GM18498 (cell line): ENCODE measurements around the gene TEDC2.
A peak's percentile ranks its signal among the peaks of the same experiment; 100 is the strongest.

Experiments used
- ATAC-seq: cut with Tn5 transposase; IDR thresholded peaks from one replicate; pipeline ENCODE4 v1.9.1; 2021; ENCODE audit warnings: mild to moderate bottlenecking, moderate library complexity; ENCODE audit not compliant: unreplicated experiment

Gene TEDC2

DNA sequence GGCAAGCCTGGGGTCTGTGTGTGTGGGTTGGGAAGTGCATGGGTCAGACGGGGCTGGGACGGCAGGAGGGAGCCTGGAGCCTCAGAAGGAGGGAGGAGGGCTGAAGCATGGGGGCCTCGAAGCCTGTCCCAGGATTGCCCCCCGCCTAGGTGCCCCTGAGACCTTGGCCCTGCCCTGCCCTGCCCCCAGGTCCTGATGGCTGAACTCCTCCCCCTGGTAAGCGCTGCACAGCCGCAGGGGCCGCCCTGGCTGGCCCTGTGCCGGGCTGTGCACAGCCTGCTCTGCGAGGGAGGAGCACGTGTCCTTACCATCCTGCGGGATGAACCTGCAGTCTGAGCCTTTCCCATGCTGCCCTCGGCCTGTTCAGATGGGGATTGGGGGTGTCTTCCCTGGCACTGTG, 4.4 kb downstream of the TEDC2 start:
- no peak for ATAC-seq

DNA sequence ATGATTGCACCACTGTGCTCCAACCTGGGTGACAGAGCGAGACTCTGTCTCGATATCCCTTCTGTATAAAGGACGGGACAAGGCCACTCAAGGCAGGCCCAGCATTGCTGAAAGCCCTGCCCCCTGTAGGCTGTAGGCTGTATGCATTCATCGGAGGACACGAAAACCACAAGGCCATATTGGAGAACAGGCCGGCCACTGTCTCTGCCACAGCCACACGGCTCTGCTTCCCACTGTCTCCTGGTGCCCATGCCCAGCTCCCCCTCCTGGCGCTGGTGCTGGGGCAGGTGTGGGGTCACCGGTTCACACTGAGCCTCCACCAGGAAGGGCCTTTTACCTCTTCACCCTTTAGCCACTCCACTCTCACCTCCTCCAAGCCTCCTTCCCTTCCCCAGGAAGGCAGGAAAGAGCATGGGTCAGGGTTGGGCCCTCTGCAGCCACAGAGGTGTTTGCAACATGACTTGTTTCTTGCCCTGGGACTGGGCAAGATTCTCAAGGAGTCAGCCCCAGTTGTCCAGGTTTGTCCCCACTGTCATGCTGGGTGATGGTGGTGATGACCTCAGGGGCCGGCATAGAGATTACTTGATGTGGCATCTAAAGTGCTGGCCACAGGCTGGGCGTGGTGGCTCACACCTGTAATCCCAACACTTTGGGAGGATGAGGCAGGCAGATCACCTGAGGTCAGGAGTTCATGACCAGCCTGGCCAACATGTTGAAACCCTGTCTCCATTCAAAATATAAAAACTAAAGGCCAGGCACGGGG, 5.9 kb downstream of the TEDC2 start:
- ATAC-seq, result no peak

DNA sequence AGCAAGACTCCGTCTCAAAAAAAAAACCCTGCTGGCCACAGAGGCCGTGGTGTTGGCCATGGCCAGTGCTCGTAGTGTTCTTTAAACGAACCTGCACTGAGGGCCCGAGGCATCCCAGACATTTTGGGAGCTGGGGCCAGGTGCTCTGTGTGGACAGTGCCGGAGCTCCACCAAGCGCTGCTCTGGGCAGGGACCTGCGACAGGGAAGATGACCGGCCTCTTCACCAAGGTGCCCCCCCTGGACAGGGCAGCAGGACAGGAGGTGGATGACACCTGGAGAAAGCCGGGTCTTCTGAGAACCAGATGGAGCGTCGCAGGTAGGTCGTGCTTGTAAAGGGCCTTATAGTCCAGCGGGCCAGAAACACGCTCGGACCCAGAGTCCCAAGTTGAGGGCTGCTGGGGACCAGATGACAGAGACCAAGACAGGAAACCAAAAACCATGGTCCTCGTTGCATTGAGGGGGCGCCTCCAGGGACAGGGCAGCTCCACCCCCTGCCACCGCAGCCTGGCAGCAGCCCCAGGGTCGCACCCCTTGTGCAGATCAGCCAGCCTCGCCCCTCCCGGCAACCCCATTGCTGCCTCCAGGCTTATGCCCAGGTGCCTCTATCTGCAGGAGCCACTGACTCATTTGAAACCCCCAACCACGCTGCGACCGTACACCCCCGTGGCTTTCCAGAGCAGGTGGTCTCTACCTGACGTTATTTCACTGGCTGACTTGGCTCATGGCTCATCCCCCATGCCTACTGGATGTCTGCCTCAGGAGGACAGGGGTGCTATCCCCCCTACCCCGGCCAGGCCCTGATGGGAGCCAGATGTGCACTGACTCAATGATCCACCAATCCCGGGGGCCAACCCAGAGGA, 7.0 kb downstream of the TEDC2 start:
- ATAC-seq, result no peak

DNA sequence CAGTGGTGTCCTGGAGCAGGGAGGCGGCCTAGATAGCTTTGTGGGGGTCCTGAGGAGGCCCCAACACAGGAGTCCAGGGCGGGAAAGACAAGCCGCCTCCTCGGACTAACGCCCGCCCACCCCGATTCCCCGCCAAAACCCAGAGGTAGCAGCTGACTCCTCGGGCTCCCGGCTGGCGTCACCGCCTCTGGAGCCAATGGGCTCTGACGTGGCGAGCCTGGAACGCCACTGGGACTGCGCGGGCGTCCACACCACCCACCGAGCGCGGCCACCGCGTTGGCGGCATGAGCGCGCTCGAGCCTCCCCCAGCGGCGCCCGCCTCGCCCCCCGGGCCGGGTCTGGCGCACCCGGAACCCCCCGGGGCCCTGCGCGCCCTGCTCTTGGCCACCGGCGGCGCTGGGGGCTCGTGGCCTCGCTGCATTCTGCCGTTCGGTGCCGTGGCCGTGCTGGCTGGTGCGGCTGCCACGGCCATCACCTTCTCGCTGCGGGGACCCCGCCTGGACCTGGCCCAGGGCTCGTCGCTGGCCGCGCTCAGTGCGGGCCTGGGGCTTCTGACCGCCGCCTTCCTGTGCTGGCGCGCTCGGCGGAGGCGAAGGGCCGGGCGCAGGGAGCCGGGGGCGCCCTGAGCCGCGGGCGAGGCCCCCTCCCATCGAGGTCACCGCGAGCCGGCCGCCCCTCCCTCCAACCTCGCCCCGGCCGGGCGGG, 7.8 kb downstream of the TEDC2 start:
- ATAC-seq, result no peak

DNA sequence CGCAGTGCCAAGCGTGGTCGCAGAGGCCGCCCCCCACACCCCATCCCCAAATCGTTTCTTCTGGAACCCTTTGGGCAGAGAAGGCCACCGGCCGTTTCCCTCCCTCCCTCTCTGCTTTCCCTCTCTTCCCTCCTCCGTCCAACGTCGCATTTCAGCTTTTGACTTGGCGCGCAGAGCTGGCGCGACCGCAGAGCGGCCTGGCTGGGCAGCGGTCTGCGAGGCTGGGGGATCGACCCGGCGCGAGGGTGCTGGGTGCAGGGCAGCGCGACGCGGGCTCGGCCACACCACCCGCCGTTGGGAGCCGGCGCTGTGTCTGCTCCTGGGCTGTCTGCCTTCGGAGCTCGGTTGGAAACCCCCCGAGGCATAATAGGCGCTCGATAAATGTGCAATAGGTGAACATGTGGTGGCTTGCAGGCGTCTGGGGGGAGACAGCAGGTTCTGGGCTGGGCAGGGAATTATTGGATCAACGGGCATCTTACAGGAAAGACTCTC, 8.4 kb downstream of the TEDC2 start:
- ATAC-seq, result no peak

DNA sequence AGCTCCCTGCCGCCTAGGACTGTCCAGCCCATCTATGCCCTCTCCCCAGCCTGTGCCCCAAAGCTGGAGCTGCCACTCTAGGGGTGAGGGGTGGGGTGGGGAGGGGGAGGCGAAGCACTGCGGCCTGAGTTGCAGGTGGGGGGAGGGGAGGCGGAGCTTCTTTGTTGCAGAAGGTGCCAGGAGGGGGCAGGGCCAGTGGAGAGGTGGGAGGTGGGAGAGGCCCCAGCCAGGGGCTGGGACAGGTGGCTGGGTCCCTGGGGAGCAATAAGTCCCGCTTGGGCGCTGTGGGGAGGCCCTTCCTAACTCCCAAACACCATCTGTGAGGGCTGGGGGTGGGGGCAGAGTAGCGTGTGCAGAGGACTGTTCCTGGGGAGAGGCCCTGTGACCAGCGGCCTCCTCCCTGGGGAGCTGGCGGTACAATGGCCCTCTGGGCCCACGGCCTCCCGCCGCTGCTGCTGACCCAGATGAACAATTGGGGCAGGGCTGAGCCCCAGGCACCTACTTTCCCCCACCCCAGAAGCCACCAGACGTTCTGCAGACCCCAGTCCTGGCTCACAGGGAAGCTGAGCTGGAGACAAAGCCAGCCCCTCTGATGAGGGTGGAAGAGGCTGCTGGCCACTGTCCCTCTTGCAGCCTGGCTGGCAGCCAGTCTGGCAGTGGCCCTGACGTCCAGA, 9.0 kb downstream of the TEDC2 start:
- no peak for ATAC-seq

DNA sequence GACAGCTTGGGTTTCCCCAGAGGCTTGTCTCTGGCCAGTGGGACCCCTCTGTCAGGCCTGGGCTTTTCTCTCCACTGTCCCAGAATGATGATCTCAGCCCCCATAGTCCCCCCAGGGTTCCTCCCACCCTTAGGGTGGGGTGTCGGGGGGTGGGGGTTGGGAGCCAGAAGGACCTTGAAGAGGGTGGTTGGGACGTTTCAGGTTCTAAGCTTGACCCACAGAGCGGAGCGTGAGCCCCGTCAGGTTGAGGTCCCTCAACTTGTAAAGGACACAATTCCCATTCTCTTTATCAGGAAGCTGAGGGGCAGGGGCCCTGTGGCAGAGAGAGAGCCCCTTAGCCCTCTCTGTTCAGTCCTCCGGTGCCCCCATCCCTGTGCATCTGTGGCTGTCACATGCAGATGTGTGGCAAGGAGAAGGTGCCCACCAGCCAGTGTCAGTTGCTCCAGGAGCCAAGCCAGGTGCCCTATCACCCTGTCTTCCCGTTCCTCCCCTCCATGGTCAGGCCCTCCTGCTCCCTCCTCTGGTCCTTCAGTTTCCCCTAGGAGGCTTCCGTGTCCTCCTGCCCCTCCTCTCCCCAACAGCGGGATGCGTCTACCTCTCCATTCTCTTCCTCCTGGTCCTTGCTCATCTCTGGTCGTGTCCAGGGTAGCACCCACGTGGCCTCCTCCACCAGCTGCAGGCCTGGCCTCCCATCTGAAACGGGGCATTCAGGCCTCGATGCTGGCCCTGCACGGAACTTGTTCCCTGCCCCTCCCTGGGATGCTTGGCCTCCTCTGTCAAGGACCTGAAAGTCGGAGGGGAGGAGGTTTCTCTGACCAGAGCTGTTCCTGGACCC, 9.7 kb downstream of the TEDC2 start:
- no peak for ATAC-seq

DNA sequence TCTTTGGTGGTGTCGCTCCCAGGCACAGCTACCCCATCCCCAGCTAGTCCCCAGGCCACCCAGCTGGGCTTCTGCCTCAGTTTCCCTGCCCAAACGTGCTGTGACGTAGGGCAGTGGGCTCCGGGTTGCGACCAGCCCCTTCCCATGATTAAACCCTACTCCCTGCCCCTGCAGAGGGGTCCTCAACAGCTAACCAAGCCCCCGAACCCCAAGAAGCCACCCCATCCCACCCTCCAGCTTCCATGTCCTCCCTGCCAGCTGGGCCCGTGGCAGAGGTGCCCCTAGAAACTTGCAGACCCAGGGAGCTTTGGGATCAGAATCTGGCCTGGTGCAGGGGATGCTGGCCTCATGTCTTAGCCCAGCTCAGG, 10.3 kb downstream of the TEDC2 start:
- ATAC-seq, result no peak

DNA sequence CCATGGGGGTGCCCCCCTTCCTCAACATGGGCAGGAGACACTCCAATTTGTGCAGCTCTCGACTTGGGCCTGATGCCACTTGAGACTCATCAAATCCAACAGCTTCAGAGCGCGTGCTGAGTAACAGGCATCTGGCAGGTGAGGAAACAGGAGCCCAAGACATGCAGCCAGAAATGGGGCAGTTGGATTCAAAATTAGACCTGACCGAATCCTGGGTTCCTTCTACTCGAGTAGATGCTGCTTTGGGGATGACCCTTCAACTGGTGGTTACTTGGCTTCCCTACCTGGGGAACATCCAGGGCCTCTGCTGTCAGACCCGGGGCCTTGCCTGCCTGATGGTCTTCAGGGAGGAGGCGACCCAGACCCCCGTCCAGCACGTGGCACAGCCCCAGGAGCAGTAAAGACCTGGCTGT, 10.7 kb downstream of the TEDC2 start:
- ATAC-seq, result no peak

DNA sequence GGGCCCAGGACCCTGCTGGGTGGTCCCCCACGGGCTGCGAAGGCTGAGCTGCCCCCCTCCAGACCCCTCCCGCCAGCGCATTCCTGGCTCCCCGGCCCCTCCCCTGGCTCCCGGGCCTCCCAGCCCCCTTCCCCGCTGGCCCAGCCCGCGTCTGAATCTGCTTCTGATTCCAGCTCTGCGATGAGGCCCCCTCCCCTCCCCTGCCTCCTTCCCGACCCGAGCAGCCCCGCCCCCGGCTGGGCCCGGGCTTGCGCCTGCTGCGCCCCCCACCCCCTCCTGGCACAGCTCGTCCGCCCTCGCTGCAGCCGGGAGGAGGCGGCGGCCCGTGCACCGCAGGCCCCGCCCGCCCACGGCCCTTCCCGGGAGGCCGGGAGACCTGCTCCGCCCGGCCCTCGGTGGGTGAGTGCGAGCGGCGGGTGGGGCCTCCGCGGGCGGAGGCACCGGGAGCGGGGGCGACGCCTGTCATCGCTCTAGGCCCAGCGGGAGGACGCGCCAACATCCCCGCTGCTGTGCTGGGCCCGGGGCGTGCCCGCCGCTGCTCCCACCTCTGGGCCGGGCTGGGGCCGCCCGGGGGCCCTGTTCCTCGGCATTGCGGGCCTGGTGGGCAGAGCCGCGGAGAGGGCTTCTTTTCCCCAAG, 11.2 kb downstream of the TEDC2 start, which contains the start of gene NTN3:
Gene NTN3, plus strand, starts transcription at position 282 of the 637 bp plus-strand sequence. CDS start 405 bp downstream, outside the sequence.
- ATAC-seq, result no peak

DNA sequence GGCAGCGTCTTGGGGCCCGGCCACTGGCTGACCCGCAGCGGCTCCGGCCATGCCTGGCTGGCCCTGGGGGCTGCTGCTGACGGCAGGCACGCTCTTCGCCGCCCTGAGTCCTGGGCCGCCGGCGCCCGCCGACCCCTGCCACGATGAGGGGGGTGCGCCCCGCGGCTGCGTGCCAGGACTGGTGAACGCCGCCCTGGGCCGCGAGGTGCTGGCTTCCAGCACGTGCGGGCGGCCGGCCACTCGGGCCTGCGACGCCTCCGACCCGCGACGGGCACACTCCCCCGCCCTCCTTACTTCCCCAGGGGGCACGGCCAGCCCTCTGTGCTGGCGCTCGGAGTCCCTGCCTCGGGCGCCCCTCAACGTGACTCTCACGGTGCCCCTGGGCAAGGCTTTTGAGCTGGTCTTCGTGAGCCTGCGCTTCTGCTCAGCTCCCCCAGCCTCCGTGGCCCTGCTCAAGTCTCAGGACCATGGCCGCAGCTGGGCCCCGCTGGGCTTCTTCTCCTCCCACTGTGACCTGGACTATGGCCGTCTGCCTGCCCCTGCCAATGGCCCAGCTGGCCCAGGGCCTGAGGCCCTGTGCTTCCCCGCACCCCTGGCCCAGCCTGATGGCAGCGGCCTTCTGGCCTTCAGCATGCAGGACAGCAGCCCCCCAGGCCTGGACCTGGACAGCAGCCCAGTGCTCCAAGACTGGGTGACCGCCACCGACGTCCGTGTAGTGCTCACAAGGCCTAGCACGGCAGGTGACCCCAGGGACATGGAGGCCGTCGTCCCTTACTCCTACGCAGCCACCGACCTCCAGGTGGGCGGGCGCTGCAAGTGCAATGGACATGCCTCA, 12.0 kb downstream of the TEDC2 start:
- ATAC-seq, result no peak

DNA sequence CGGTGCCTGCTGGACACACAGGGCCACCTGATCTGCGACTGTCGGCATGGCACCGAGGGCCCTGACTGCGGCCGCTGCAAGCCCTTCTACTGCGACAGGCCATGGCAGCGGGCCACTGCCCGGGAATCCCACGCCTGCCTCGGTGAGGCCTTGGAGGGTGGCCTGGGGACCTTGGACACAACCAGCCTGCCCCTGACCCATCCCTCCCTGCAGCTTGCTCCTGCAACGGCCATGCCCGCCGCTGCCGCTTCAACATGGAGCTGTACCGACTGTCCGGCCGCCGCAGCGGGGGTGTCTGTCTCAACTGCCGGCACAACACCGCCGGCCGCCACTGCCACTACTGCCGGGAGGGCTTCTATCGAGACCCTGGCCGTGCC, 12.6 kb downstream of the TEDC2 start:
- ATAC-seq, result no peak

DNA sequence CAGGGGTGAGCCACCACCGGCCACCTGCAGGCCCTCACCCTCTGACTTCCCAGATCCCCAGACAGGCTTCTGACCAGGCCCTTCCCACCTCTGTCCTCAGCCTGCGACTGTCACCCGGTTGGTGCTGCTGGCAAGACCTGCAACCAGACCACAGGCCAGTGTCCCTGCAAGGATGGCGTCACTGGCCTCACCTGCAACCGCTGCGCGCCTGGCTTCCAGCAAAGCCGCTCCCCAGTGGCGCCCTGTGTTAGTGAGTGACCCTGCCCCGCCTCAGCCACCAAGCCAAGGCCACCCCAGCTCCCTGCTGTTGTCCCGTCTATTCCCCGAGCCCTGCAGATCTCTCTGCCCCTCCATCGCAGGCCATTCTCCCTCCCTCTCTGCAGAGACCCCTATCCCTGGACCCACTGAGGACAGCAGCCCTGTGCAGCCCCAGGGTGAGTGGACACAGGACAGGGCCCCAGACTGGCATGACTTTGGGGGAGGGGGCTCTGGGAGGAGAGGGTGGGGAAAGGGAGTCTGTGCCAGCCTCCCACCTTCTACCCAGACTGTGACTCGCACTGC, 13.1 kb downstream of the TEDC2 start:
- no peak for ATAC-seq

DNA sequence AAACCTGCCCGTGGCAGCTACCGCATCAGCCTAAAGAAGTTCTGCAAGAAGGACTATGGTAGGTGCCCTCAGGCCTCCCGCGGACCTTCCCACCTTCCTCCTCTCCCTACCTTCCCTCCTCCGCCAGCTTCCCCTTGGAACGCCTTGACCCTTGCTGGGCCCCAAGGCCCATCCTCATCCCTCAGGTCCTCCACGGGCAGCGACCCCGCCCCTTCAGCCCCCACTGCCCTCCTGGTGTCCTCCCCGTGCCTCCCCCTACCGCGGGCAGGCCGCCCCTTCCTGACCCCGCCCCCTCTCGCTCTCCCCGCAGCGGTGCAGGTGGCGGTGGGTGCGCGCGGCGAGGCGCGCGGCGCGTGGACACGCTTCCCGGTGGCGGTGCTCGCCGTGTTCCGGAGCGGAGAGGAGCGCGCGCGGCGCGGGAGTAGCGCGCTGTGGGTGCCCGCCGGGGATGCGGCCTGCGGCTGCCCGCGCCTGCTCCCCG, 13.6 kb downstream of the TEDC2 start:
- ATAC-seq, result no peak

DNA sequence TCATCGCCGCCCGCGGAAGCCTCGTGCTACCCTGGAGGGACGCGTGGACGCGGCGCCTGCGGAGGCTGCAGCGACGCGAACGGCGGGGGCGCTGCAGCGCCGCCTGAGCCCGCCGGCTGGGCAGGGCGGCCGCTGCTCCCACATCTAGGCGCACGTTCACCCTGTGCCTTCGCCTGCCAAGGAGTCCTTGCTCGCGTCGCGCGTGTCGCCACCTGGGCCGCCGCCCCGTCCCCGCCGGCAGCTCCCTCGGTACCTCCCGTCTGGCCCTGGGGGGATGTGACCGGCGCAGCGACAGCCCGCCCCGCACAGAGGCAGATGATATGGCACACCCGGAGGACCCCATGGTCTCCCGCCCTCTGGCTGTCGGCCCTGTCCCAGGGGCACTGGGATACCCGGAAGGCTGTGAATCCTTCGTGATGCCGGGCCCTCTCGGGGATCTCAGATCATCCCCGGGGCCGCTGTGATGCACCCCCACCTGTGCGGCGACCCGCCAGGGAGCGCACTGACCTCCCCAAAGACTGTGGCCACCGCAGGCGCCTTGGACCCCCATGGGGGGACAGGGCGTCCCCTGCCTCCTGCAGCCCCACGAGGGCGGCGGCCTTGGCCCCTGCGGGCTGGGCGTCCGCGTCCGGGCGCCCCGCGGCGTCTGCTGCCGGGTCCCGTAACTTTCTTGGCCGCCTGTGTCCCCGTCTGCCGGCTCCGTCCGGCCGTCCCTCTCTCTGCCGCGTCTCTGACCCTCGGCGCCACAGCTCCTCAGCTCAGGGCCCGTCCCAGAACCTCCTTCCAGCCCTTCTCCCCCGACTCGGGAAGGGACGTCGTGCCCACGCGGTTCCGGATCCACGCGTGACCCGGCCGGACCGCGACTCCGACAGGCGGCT, 14.3 kb downstream of the TEDC2 start:
- ATAC-seq, result peak; percentile 33

DNA sequence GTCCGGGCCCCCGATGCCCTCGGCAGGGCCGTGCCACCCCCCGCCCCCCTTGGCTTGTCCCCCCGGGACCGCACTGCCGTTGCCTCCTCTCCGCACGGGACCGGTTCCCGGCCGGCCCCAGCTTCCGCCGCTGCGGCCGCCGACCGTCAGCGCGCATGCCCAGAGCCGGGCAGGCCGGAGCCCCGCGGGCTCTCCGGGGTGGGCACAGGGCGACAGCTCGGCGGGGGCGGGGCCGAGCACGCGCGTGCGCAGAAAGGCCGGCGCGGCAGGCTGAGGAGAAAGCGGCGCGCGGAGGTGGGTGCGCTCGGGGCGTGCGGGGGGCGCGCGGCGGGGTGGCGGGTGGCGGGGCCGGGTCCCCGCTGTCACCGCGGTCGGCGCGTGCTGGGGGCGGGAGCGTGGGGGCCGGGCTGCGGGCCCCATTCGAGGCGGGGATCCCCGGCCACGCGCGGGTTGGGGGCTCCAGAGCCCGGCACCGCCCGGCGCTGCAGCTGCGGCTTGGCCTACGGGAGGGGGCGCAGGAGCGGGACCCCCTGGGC, 15.0 kb downstream of the TEDC2 start, which contains the start of gene TBC1D24:
Gene TBC1D24, plus strand, starts transcription at position 251 of the 536 bp plus-strand sequence. CDS start 21,022 bp downstream, outside the sequence.
- peak; percentile 51 for ATAC-seq
